DLD1 (cell line): ENCODE measurements around the gene ARPC1B.
"Not testable (repeated sequence)": the region's sequence is repeated elsewhere in the genome, so short reads cannot be mapped to it uniquely, and the experiment has no call there.

Source experiments
- in situ Hi-C: cut with HindIII; loops from 2 replicates; pipeline ENCODE4 v1.10.0; 2017; ENCODE audit warnings: low sequenced_read_pairs

The ARPC1B gene

DNA sequence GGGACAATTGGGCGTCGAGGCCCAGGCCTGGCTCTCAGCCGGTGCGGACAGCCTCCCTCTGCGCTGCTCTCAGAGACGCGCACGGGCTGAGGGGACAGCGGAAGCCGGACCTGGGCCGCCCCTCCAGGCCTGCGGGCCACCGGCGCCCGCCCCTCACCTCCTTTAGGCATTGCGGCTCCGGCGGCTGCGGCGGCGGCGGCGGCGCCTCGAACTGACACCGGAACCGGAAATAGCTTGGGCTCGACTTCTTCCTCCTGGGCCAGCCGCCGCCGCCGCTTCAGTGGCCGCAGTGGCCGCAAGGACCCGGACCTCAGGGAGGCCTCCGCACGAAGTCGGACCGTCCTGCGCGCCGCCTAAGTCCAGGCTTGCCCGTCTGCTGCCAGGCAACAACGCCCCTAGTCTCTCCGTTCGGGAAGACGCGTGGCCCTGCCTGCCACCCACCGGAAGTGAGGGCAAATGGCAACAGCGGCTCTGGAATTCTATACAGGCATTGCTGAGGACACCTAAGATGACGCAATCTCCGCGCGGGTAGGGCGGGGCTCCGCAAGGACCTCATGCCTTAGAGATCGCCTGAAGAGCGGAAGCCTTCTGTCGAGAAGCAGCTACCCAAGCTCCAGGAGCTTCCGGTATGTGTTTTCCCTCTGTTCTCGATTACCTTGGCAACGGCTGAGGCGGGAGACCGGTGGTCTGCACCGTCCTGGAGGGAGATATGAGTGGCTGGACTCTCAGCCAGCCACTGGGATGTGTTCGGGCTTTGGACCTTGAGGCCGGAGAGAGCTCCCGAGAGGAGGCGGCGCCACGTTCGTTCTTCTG lies 34.1 kb downstream of the ARPC1B start, which contains the start of the genes BUD31 and PDAP1:
Gene BUD31 (plus strand): TSS at position 591 of the 813 bp plus-strand sequence. CDS start 2,124 bp downstream, outside the sequence.
Gene PDAP1 (minus strand): TSS at position 219 of the 813 bp plus-strand sequence. CDS start 49 bp downstream, at position 170.
- in situ Hi-C loops: no loop called here

DNA sequence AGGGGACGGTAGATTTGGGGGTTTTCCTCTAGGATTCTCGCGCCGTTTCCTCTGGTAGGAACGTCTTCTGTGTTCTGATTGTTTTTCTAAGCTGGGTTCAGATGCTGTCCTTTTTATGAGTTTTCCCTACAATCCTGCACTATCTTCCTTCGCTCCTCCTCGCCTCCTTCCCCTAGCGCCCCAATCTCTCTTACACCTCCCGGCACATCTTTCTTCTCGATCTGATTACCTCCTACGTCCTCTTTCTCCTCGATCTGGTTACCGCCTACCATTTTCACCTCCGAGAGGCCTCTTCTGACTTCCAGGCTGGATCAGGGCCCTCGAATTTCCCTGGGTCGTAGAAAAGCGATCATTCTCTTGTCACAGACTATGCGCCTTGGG lies 34.7 kb downstream of the ARPC1B start:
- in situ Hi-C loops: no loop called here

DNA sequence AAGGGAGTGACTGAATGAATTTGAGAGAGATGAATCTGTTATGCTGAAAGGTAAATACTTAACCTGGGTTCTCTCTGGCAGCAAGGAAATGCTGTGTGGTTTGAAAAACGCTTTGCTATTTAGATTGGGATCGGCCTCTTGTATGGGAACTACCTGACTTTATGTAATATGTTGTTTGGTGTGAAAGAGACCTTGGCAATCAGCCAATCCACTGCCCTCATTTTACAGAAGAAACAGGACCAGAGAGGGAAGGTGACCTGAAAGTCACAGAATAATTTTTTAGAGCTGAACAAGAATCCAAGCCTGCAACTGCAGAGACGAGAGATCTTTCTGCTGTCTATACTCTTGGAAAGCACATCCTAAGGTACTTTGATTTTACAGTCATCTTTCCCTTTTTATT lies 35.3 kb downstream of the ARPC1B start:
- in situ Hi-C loops: no loop called here

DNA sequence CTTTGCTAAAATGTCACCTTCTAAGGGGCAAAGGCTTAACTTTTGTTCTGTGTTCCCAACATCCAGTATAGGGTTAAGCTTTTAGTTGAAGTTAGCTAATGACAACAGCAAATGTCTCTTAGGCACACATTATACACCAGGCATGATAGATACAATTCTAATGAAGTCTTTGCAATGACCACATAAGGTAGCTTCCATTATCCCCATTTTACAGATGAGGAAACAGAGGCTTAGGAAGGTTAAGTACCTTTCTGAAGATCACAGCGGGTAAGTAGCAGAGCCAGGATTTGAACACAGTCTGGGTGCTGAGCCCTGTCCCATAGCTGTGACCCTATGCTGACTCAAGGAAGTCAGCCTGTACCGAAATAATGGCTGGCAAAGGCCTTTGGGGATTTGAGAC lies 36.1 kb downstream of the ARPC1B start:
- in situ Hi-C loops: no loop called here

DNA sequence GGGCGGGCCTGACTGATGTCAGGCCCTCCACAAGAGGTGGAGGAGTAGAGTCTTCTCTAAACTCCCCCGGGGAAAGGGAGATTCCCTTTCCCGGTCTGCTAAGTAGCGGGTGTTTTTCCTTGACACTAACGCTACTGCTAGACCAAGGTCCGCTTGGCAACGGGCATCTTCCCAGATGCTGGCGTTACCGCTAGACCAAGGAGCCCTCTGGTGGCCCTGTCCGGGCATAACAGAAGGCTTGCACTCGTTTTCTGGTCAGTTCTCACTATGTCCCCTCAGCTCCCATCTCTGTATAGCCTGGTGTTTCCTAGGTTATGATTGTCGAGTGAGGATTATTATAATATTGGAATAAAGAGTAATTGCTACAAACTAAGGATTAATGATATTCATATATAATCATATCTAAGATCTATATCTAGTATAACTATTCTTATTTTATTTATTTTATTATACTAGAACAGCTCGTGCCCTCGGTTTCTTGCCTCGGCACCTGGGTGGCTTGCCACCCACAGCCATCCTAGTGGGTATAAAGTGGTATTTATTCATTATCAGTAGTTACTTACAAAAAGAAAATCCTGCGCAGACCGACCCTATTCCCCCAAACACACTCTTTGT lies 41.1 kb downstream of the ARPC1B start:
- in situ Hi-C loops: not testable (repeated sequence)

DNA sequence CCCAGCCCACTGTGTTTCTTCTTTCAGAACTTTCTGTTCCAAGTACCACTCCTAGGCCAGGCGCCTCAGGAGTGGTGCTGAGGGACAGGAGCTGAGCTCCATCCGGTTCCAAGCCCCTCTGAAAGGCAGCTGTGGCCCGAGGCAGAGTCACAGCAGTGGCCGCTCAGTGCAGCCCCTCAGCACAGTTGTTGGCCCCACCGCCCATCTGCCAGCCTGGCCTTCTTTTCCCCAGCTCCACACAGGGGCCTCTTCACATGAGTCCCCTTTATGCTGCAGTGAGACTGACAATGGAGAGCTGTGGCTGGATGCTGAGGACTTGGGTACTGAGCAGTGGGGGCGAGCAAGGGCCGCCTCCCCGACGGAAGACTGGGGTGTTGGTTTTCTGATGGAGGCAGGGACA lies 43.7 kb downstream of the ARPC1B start:
- in situ Hi-C loops: no loop called here

DNA sequence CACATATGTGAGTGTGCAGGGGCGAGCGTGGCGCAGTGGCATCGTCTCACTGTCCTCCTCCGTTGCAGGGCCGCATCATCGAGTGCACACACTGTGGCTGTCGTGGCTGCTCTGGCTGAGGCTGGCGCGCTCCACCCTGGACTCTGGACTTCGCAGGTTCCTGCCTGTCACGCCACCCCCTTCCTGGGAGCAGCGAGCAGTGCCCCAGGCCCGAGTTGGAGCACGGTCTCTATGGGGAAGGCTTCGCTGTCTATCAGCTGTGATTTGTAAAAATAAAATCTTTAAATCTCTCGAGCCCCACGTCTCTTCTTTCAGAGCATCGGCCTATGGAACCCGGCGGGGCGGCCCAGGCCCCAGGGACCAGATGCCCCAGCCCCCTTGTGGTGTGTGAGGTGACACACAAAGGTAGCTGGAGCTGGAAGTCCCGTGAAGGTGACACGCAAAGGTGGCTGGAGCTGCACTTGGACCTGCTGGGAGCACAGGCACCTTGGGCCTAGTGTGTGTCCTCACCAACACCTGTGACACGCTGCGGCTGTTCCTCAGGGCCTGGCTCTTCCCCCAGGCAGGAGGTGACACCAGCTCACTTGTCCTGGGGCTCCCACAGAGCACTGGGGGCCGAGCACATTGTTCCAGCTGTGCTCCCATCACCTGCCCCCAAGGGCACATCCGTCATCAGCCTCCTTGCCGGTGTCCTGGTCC lies 44.9 kb downstream of the ARPC1B start:
- in situ Hi-C loops: no loop called here

DNA sequence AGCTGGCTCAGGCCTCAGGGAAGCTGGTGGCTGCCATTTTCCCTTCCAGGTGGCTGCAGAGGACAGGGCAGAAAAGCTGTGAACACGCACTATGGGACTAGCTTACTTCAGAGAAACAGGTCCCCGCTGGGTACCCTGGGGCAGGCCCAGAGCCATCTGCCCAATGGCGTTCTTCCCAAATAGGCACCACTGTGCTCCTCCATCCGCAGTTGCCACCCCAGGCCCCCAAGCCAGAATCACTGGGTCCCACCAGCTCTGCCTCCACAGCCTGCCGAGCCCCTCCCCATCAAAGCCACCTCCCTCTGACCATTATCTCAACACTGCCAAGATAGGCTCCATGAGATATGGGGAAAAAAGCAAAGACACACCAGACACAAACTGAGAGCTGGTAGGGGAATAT lies 45.7 kb downstream of the ARPC1B start:
- in situ Hi-C loops: no loop called here

DNA sequence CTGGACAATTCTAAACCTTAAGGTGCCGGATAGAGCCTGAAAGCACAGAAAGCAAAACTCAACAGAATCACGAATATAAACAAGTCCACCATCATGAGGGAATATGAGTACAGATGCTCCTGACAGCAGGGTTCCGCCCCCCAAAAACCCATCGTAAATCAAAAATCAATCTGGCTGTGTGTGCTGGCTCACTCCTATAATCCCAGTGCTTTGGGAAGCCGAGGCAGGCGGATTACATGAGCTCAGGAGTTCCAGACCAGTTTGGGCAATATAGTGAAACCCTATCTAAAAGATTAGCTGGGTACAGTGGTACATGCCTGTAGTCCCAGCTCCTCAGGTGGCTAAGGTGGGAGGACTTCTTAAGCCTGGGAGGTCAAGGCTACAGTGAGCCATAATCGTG lies 46.5 kb downstream of the ARPC1B start:
- in situ Hi-C loops: no loop called here

DNA sequence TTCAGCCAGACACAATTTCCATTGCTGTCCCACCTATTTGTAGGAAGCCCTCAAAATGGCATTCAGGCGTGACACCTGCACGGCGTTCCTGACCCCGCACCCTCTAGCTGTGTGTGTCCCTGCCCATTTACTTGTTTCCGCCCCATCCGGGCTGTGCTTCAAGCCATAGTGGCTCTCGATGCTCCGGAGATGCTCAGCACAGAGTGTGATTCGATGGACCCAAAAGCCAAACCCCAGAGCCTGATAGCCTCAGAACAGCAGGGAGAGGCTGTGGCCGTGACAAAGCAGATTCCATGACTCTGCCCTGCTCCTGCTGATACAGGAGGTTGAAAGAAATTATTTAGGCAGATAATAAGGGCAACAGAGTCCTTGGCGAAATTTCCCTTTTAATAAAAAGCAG lies 47.7 kb downstream of the ARPC1B start:
- in situ Hi-C loops: no loop called here

DNA sequence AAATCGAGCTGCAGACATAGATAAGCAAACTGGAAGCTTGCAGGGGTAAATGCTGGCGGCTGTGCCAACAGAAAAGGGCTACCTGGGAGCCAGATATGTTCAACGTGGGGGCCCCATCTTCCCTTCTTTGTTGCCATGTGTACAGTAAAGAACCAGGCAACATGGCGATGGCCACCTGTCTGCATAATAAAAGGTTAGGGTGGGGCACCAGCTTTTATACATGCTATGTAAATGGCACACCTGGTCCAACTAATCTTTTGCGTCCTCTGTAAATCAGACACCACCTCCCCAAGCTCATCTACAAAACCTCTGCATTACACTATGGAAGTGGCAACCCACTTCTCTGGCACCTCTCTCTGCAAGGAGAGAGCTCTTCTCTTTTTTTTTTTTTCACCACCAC lies 48.1 kb downstream of the ARPC1B start:
- in situ Hi-C loops: no loop called here

DNA sequence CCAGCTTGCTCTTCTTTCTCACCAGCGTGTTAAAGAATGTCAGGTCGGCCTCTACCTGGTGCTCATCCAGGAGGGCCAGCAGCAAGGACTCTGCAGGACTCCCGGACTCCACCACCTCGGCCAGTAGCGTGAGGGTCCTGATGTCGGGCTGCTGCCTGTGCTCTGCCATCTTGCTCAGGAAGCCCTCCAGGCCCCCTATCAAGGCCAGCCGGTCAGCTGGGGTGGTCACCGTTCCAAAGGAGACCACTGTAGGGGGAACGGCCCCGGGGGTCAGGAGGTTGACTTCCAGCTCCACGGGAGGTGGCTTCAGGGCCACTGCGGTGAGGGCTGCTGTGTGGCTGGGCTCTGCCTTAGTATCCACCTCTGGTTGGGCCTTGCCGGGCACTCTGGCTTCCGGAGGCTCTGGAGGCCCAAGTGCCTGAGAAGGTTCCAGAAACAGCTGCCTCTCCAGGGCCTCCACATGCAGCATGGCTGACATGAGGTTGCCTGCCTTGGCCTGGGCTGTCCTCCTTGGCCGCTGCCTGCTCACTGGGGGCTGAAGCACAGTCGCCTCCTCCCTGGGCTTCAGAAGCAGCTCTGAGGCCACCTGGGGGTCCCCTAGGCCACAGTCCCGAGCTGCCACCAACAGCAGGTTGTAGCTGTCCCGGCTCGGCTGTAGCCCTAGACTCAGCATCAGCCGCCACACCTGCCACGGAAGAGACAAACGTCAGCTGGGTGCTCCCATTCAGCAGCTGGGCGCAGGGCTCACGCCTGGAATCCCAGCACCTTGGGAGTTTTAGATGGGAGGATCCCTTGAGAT lies 50.6 kb downstream of the ARPC1B start:
- in situ Hi-C loops: no loop called here

DNA sequence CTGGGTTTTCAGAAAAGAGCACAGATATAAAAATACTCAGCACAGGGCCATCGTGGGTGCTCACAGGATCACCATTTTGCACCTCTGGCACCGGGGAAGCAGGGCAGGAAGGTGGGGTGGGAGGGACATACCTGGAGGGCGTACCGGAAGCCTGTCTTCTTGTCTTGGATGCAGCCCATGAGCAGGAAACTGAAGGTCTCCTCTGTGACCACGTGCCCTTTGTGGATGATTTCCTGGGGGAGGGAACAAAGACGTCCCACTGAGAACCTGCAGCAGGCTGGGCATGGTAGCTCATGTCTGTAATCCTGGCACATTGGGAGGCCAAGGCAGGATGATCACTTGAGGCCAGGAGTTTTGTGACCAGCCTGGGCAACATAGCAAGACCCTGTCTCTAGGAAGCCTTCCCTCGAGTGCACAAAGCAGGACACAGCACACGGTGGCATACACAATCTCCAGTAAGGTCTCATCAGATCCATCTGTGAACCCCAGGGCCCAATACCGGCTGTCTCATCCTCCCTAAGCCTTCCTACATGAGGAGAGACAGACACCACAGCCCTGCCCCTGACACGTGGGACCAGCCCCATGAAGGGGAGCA lies 54.5 kb downstream of the ARPC1B start:
- in situ Hi-C loops: no loop called here

DNA sequence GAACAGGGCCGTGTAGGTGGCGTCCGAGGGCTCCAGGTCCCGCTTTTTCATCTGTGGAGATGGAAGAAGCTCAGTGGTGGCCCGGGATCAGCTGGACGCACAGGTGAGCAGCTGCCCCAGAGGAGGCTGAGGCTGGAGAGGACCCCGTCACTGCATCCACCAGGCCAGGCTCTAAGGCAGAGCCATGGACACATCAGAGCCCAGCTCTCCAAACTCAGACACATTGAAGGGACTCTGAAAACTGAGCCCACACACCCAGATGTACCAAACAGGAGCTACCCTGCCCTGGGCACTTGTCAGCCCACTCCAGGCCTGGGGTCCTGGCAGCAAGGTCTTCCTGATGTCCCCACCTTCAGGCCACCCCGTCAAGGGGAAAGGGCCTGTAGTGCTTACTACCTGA lies 55.2 kb downstream of the ARPC1B start:
- in situ Hi-C loops: no loop called here

DNA sequence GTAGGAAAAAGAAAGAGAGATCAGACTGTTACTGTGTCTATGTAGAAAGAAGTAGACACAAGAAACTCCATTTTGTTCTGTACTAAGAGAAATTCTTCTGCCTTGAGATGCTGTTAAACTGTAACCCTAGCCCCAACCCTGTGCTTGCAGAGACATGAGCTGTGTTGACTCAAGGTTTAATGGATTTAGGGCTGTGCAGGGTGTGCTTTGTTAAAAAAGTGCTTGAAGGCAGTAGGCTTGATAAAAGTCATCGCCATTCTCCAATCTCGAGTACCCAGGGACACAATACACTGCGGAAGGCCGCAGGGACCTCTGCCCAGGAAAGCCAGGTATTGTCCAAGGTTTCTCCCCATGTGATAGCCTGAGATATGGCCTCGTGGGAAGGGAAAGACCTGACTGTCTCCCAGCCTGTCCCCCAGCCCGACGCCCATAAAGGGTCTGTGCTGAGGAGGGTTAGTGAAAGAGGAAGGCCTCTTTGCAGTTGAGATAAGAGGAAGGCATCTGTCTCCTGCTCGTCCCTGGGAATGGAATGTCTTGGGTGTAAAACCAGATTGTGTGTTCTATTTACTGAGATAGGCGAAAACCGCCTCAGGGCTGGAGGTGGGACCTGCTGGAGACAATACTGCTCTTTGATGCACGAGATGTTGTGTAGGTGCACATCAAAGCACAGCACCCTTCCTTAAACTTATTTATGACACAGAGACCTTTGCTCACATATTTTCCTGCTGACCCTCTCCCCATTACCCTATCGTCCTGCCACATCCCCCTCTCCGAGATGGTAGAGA lies 57.4 kb downstream of the ARPC1B start:
- in situ Hi-C loops: not testable (repeated sequence)

DNA sequence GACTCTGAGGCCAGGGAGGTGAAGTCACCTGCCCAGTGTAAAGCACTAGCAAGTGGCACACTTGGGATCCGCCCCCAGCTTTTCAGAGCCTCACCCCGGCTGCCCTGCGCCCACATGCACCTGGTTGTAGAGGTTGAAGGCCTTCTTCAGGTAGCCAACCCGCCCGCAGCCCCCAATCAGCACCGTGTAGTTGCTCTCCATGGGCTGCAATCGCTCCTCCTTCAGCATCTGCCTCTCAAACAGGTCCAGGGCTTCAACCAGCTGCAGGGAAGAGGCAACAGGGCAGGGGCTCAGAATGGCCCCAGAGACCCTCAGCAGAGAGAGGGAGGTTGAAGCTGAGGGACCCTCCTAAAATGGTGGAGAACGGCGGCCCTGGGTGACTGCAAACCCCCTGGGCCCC lies 58.6 kb downstream of the ARPC1B start:
- in situ Hi-C loops: no loop called here

DNA sequence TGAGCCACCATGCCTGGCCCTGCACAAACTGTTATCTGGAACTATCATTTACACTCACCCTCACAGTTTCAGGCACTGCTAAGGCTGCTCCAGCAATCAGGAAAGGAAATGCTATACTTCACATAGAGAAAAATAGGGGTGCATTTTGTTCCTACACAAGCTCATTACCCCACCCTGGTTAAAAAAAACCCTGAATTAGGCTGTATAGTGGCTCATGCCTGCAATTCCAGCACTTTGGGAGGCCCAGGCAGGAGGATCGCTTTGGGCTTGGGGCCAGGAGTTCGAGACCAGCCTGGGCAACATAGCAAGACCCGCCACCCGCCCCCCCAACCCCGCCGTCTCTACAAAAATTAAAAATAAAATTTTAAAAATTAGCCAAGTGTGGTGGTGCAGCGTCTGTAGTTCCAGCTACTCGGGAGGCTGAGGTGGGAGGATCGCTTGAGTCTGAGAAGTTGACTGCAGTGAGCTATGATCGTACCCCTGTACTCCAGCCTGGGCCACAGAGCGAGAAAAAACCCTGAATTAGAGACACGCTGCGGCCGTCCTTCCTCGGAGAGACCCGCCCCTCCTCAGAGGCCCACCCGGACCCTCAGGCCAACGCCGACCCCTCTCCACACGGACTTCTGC lies 63.5 kb downstream of the ARPC1B start:
- in situ Hi-C loops: no loop called here

DNA sequence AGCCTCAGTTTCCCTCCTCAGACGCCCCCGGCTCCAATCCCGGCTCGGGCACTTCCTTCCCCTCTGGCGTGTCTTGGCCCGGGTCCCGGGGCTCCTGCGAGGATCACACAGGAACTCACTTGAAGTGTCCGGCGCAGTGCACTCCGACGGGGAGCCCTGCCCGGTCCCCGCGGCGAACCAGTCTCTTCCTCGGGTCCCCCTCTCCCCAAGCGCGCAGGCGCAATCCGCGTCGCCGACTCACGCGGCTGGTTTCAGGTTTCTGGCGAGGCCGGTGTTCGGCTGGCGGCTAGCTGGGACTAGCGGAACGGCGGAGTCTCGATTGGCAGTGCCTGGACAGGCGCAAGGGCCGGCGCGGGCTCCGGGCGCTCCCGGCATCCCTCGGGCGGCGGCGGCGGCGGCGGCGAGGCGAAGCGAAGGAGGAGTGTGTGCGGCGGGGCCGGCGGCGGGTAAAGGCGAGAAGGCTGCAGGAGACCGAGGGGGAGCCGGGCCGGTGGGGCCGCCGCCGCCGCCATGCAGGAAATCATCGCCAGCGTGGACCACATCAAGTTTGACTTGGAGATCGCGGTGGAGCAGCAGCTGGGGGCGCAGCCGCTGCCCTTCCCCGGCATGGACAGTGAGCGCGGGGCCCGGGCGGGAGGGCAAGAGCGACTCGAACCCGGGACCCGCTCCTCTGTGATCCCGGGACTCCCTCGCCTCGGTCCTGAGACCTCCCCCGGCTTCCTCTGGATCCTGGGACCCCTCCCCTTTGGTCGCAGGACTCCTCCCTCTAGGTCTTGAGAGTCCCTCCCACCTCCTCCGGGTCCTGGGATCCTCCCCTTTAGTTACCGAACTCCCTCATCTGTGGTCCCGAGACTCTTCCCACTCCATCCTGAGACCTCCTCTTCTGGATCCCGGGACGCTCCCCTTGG lies 64.3 kb downstream of the ARPC1B start, which contains the start of the genes CPSF4 and PTCD1:
Gene CPSF4 (plus strand): TSS at position 371 of the 908 bp plus-strand sequence. CDS start 140 bp downstream, at position 511.
Gene PTCD1 (minus strand): TSS at position 226 of the 908 bp plus-strand sequence. CDS start 3,556 bp downstream, outside the sequence.
- in situ Hi-C loops: no loop called here
